Measurements from ENCODE around the gene SLC8A3.

DNA sequence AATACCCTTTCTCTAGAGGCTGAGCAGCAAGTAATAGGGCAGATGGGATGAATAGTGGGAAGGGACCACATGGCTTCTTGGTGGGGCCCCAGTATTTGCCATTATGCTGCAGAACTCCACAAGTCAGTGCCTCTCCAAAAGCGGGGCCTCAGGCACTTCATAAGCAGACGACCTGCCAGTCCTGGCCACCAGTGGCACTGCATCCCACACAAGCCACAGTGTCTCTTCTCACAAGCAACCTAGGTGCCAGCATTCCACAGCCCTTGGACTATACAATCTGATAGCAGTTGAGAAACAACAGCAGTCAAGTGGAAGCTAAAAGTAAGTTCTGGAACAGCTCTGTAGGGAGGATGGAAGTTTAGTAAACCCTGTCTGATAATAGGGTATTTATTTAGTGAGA lies 4.2 kb upstream of the SLC8A3 start:
- TF ChIP-seq, protein P1, sequence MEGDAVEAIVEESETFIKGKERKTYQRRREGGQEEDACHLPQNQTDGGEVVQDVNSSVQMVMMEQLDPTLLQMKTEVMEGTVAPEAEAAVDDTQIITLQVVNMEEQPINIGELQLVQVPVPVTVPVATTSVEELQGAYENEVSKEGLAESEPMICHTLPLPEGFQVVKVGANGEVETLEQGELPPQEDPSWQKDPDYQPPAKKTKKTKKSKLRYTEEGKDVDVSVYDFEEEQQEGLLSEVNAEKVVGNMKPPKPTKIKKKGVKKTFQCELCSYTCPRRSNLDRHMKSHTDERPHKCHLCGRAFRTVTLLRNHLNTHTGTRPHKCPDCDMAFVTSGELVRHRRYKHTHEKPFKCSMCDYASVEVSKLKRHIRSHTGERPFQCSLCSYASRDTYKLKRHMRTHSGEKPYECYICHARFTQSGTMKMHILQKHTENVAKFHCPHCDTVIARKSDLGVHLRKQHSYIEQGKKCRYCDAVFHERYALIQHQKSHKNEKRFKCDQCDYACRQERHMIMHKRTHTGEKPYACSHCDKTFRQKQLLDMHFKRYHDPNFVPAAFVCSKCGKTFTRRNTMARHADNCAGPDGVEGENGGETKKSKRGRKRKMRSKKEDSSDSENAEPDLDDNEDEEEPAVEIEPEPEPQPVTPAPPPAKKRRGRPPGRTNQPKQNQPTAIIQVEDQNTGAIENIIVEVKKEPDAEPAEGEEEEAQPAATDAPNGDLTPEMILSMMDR (IDR thresholded peaks at IDR 0.05), result no peak
- no peak for TF ChIP-seq POLR2A (IDR thresholded peaks at IDR 0.05)
